Lung (tissue), 12 donors: ENCODE data around the gene NFATC2IP. TPM values are rescaled to one million over a fixed set of nuclear protein-coding genes. Genes with fewer than 3 reads are reported as not detected.

Experiments used
- ATAC-seq: fragments of 200-7000 bp; cut with Tn5 transposase; one replicate; pipeline ENCODE4 v1.9.1; 2020; ENCODE audit warnings: moderate number of reproducible peaks; ENCODE audit not compliant: insufficient read depth, low FRiP score
- DNase-seq, 3 donors: peaks; one replicate each; pipeline ENCODE4 v3.0.0-alpha.2; 2013 to 2017
- H3K27ac ChIP-seq, 2 donors: one replicate each; pipeline ENCODE4 v1.5.1; 2013; ENCODE audit warnings: mild to moderate bottlenecking in 2 of 2, moderate library complexity in 2 of 2, control low read depth in 1 of 2, inconsistent platforms in 1 of 2, low read depth in 1 of 2, low read length in 1 of 2
- H3K27me3 ChIP-seq, 3 donors: one replicate each; pipeline ENCODE4 v1.5.1; 2013; ENCODE audit warnings: low read length in 2 of 3; ENCODE audit not compliant: control insufficient read depth in 3 of 3, insufficient read depth in 3 of 3
- H3K36me3 ChIP-seq, 4 donors: one replicate each; pipeline ENCODE4 v1.5.1; 2013; ENCODE audit warnings: low read length in 4 of 4, mild to moderate bottlenecking in 1 of 4, moderate library complexity in 1 of 4; ENCODE audit not compliant: control insufficient read depth in 4 of 4, insufficient read depth in 4 of 4
- H3K4me1 ChIP-seq, 5 donors: one replicate each; pipeline ENCODE4 v1.5.1; 2013; ENCODE audit warnings: low read length in 5 of 5, mild to moderate bottlenecking in 2 of 5, moderate library complexity in 1 of 5; ENCODE audit not compliant: control insufficient read depth in 5 of 5, insufficient read depth in 5 of 5
- H3K4me3 ChIP-seq: one replicate; pipeline ENCODE4 v1.5.1; 2013; ENCODE audit warnings: mild to moderate bottlenecking, control low read depth, moderate library complexity
- H3K9ac ChIP-seq, 2 donors: one replicate each; pipeline ENCODE4 v1.5.1; 2013; ENCODE audit warnings: low read length in 2 of 2, control low read depth in 1 of 2; ENCODE audit not compliant: insufficient read depth in 1 of 2
- H3K9me3 ChIP-seq, 4 donors: one replicate each; pipeline ENCODE4 v1.5.1; 2013; ENCODE audit warnings: low read length in 3 of 4, mild to moderate bottlenecking in 1 of 4, moderate library complexity in 1 of 4; ENCODE audit not compliant: control insufficient read depth in 4 of 4, insufficient read depth in 3 of 4
- CTCF ChIP-seq: IDR thresholded peaks from 2 replicates; pipeline ENCODE4 v1.5.1; 2012; ENCODE audit warnings: mild to moderate bottlenecking; ENCODE audit errors: control extremely low read depth, extremely low read depth
- WGBS, 2 donors: extraction: QIAGEN DNeasy Blood & Tissue Kit; methylation state at CpG; one replicate each; pipeline ENCODE4 v1.1.7; 2013; 5-methylcytosine and 5-hydroxymethylcytosine counted together
- polyA plus RNA-seq, 2 donors: library from polyadenylated mRNA; stranded (reverse); fragments of 200-250 nt; gene quantifications; one replicate each; pipeline ENCODE4 v1.2.1, GENCODE V29; 2013
- total RNA-seq, 2 donors: library from RNA; depleted of rRNA in 1 of 2; stranded (reverse); fragments of >200 nt in 1 of 2; gene quantifications; one replicate each; pipeline ENCODE4 v1.2.1, GENCODE V29; 2014 to 2021
- donor health status: control.
- donor health status: control.
- donor health status: Bipolar disorder and iron deficiency.
- donor health status: healthy.
- donor health status: DM: yes; HTN: yes; CAD: no.

NFATC2IP gene
- total and polyA plus RNA-seq, 4 donors, result 21.0 to 37.0 (median 27.4) TPM

- Histone ChIP-seq H3K27ac (no peak overlapping the region), H3K4me3 (no peak overlapping the region), H3K9me3 (no peaks in the 10 kb centered on the region), H3K9ac (no peak overlapping the region), H3K36me3 (peaks cover 0 to 28% (median 4%) of the 10 kb centered on the region in 4 donors), H3K4me1 (no peaks in the 10 kb centered on the region), H3K27me3 (no peaks in the 10 kb centered on the region)
- no peak for ATAC-seq
- no peak for DNase-seq
- TF ChIP-seq CTCF, result no peak
- 86 to 92% methylated on average over 29 of the region's 29 CpGs for WGBS, 2 donors
Measured at GRCh38 chr16:28903344-28904042, 47.2 kb upstream of the NFATC2IP start.

GRCh38 chr16:28904363-28904762 is 46.4 kb upstream of the NFATC2IP start:
- WGBS, 2 donors, result 86 to 91% methylated on average over 14 of the region's 14 CpGs
- Histone ChIP-seq H3K4me3 (no peak overlapping the region), H3K27ac (no peak overlapping the region), H3K27me3 (no peaks in the 10 kb centered on the region), H3K4me1 (no peaks in the 10 kb centered on the region), H3K36me3 (peaks cover 0 to 31% (median 5%) of the 10 kb centered on the region in 4 donors), H3K9me3 (no peaks in the 10 kb centered on the region), H3K9ac (no peak overlapping the region)
- DNase-seq (no peak), ATAC-seq (no peak)
- no peak for TF ChIP-seq CTCF

- Histone ChIP-seq H3K4me3 (no peak overlapping the region), H3K36me3 (peaks cover 0 to 31% (median 5%) of the 10 kb centered on the region in 4 donors), H3K4me1 (no peaks in the 10 kb centered on the region), H3K27me3 (no peaks in the 10 kb centered on the region), H3K9ac (no peak overlapping the region), H3K27ac (no peak overlapping the region), H3K9me3 (no peaks in the 10 kb centered on the region)
- ATAC-seq (no peak), DNase-seq (no peak)
- no peak for TF ChIP-seq CTCF
- WGBS, 2 donors, result 96% methylated on average over 16 of the region's 16 CpGs
Measured at GRCh38 chr16:28904828-28905227, 45.9 kb upstream of the NFATC2IP start.
